ENCODE results near the gene GBGT1.
"Not testable (repeated sequence)": the region's sequence is repeated elsewhere in the genome, so short reads cannot be mapped to it uniquely, and the experiment has no call there.

GBGT1 gene

DNA sequence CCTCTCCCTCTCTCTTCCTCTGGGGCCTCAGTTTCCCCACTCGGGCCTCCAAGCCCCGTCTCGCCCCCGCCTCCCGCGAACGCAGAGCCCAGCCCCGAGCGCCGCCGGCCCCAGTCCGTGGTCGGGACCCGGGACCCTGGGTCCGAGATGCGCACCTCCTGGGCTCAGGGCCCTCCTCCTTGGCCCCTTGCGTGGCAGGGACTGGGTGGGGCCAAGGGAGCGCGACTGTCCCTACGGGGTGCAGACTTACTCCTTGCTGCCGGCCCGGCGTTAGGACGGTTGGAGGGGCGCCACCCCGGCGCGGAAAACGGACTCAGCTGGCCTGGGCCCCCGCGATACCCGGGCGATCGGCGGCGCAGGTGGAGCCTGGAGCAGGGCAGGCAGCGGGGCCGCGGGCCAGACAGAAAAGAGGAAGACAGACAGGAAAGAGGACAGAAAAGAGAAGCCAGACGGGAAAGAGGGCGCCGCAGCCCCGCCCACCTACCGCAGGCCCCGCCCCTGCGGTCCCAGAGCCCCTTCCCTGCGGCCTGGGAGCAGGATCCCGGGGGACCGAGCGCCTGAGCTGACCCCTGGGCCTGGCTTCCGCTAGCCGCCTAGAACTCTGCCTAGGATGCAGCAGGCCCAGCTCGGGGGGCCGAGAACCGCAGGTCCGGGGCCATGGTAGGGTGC, at the start of gene GBGT1:
TSS of gene GBGT1 (minus strand) at position 411 of the 669 bp plus-strand sequence. CDS start 1,502 bp downstream, outside the sequence.
- Mint-ChIP-seq H3K4me3 (peak within 1 kb of the TSS; percentile 75 to 78 (median 77)), H3K27ac (no peak within 1 kb of the TSS), H3K4me1 (peaks cover 9% of the 10 kb centered on the region), H3K36me3 (ENCODE audit: low read depth) (no peaks in the 10 kb centered on the region), H3K9me3 (no peaks in the 10 kb centered on the region), H3K27me3 (ENCODE audit: low read depth) (peaks cover 21% of the 10 kb centered on the region)
- TF ChIP-seq, protein P1, sequence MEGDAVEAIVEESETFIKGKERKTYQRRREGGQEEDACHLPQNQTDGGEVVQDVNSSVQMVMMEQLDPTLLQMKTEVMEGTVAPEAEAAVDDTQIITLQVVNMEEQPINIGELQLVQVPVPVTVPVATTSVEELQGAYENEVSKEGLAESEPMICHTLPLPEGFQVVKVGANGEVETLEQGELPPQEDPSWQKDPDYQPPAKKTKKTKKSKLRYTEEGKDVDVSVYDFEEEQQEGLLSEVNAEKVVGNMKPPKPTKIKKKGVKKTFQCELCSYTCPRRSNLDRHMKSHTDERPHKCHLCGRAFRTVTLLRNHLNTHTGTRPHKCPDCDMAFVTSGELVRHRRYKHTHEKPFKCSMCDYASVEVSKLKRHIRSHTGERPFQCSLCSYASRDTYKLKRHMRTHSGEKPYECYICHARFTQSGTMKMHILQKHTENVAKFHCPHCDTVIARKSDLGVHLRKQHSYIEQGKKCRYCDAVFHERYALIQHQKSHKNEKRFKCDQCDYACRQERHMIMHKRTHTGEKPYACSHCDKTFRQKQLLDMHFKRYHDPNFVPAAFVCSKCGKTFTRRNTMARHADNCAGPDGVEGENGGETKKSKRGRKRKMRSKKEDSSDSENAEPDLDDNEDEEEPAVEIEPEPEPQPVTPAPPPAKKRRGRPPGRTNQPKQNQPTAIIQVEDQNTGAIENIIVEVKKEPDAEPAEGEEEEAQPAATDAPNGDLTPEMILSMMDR (IDR thresholded peaks at IDR 0.05; ENCODE audit: unreplicated experiment in 3 of 3) = no peak

DNA sequence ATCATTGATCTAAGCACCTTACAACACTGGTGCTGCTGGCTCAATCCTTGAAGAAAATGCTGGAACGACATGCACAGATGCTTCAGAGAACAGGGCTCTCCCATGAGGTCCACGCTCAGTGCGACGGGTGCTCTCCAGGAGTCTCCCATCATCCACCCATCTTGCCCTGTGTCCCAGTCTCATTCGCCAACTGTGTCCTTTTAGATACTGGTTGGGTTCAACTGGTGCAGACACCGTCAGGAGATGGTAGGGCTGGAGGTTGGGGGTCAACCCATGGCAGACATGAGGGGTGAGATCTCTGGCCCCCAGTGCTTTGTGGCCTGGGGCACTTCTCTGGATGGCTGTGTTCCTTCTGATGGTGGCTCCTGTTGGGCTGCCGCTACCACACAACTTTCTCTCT, 46.9 kb upstream of the GBGT1 start:
- peaks cover 43% of the 10 kb centered on the region for H3K27me3 Mint-ChIP-seq (ENCODE audit: low read depth)
- no peak overlapping the region for H3K4me3 Mint-ChIP-seq
- H3K36me3 Mint-ChIP-seq (ENCODE audit: low read depth) = no peaks in the 10 kb centered on the region
- H3K4me1 Mint-ChIP-seq = no peaks in the 10 kb centered on the region
- peaks cover 17% of the 10 kb centered on the region for H3K9me3 Mint-ChIP-seq
- no peak overlapping the region for H3K27ac Mint-ChIP-seq
- TF ChIP-seq, protein P1 (IDR thresholded peaks at IDR 0.05; ENCODE audit: unreplicated experiment in 3 of 3) = no peak

DNA sequence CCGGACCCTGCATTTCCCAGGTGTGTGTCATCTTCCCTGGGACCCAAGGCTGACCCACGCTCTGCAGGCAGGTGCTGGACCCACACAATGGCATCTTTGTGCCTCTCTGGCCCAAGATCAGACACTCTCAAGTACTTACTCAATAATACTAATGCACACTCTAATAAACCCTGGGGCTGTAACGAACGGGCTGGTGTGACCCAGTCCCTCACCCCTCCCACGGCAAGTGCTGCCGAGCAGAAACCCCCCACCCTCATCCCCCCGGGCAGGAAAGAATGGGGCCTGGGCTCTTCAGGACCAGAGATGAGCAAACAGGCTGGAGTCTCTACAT, 46.5 kb upstream of the GBGT1 start:
- H3K36me3 Mint-ChIP-seq (ENCODE audit: low read depth) = no peaks in the 10 kb centered on the region
- no peak overlapping the region for H3K4me3 Mint-ChIP-seq
- TF ChIP-seq, protein P1 (IDR thresholded peaks at IDR 0.05; ENCODE audit: unreplicated experiment in 3 of 3) = no peak
- H3K27ac Mint-ChIP-seq = no peak overlapping the region
- H3K4me1 Mint-ChIP-seq = no peaks in the 10 kb centered on the region
- peaks cover 14% of the 10 kb centered on the region for H3K9me3 Mint-ChIP-seq
- H3K27me3 Mint-ChIP-seq (ENCODE audit: low read depth) = peaks cover 39% of the 10 kb centered on the region

DNA sequence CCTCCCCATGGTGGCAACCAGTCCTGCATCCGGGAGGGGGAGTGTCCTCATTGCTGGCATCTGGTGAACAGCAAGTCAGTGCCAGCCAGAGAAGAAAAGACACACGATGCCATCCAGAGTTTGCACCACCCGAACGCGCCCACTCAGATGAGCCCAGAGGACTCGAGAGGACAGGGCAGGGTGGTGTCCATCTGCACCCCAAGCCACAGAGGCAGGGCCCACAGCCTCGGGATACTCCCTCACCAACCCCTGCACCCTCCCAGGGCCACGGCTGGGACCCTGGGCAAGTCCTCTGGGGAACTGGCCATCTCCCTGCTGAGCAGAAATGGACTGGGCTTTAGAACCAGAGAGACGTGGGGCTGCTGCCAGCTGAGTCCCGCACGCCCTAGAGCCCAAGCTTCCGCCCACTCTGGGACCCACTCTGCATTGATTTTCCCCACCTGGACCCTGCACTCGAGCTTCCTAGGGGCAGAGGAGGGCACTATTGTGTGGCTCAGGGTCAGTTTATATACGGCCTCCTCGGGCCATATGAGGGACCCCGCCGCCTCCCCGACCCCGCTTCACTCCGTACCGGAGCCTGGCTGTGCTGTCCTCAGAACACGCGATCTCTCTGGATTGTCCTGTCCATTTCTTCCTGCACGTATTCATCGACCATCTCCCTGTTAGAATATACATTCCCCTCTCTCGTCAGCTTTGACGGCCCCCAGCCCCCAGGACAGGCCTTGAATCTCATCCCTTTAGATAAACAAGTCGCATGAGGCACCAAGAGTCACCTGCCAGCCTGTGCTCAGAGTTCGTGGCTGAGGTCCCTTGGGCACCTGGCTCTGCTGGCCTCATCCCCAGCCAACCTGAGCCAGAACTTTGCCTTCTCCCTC, 45.9 kb upstream of the GBGT1 start:
- H3K4me3 Mint-ChIP-seq; H3K27ac Mint-ChIP-seq; H3K36me3 Mint-ChIP-seq (ENCODE audit: low read depth); H3K4me1 Mint-ChIP-seq: not testable (repeated sequence)
- Mint-ChIP-seq H3K9me3 (peaks cover 12% of the 10 kb centered on the region), H3K27me3 (ENCODE audit: low read depth) (peaks cover 35% of the 10 kb centered on the region)

DNA sequence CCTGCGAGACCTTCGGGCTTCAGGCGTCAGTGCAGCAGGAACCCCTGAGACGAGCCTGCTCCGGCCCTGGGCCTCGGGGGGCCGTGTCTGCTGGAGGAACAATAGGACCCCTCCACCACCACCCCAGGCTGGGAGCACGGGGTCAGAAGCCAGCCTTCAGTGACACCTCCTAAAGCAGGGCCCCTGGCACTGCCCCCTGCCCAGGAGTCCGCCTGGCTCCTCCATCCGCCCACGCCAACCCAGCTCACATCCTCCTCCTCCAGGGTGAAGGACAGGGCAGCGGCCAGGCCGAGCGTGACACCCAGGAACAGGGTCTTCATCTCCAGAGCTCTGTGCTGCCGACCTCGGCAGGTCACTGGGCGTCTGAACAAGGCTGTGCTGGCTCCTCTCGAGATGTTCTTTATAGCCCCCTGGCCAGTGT, 45.2 kb upstream of the GBGT1 start, which contains the start of gene OBP2B:
TSS of gene OBP2B (minus strand) at position 371 of the 421 bp plus-strand sequence. CDS start at position 320, 51 bp downstream.
- H3K27me3 Mint-ChIP-seq (ENCODE audit: low read depth) = peaks cover 29% of the 10 kb centered on the region

DNA sequence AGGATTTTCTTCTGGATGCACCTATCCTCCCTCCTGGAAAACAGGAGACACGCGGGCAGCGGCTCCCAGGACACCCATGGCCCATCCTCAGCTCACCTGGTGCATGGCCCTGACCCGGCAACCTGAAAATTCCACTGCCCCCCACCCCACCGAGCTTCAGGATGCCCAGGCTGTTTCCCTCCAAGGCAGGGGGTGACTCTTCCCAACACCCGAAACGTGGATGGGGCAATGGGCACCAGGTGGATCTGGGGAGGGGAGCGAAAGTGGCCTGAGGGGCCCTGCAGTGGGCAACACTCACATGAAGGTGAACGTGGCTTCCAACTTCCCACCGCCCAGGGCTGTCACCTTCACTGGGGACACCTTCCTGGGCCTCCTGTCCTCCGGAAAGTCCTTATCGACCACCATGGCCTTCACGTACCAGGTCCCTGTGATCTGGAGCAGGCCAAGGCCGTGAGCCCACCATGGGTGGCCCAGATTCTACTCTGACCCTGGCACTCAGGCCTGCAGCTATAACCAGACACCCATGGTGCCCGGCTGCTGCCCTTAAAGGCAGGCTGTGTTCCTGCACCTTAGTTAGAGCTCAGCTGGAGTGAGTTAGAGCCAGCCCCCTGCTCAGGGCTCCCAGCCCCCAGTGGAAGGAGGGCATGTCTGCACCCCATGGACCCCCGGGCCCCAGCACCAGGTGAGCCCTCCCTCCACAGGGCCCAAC, 44.6 kb upstream of the GBGT1 start:
- H3K27me3 Mint-ChIP-seq (ENCODE audit: low read depth) = peaks cover 28% of the 10 kb centered on the region
- not testable (repeated sequence) for H3K27ac Mint-ChIP-seq

More for the DNA sequence above, 45.2 kb upstream of the GBGT1 start, which contains the start of gene OBP2B:
- H3K4me1 Mint-ChIP-seq; H3K27ac Mint-ChIP-seq; H3K36me3 Mint-ChIP-seq (ENCODE audit: low read depth); H3K4me3 Mint-ChIP-seq: not testable (repeated sequence)
- peaks cover 10% of the 10 kb centered on the region for H3K9me3 Mint-ChIP-seq

DNA sequence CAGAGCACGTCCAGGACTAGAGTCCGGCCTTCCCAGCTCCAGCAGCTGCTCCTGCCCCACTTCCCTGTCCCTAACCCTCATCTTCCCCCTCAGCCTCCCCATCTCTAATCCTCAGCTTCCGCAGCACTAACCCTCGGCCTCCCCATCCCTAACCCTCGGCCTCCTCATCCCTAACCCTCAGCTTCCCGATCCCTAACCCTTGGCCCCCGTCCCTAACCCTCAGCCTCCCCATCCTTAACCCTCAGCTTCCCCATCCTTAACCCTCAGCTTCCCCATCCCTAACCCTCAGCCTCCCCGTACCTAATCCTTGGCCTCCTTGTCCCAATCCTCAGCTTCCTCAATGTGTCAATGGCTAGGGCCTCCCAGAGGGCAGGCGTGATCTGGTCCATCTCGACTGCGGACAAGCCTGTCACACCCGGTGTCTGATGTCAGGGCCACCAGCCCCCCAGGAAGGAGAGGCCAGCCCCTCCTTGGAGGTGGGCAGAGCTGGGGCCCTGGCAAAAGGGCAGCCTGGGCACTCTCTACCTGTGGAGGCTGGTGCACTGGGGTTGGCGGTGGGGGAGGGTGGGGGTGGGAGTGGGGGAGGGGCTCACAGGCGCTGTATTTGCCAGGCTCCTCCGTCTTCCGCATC, 43.9 kb upstream of the GBGT1 start:
- Mint-ChIP-seq H3K36me3 (ENCODE audit: low read depth) (no peaks in the 10 kb centered on the region), H3K9me3 (peaks cover 5% of the 10 kb centered on the region), H3K4me3 (no peak overlapping the region), H3K27me3 (ENCODE audit: low read depth) (peaks cover 32% of the 10 kb centered on the region), H3K4me1 (no peaks in the 10 kb centered on the region), H3K27ac (no peak overlapping the region)
- TF ChIP-seq, protein P1 (IDR thresholded peaks at IDR 0.05; ENCODE audit: unreplicated experiment in 3 of 3) = no peak

More for the DNA sequence above, 44.6 kb upstream of the GBGT1 start:
- not testable (repeated sequence) for H3K4me1 Mint-ChIP-seq; H3K9me3 Mint-ChIP-seq; H3K36me3 Mint-ChIP-seq (ENCODE audit: low read depth); H3K4me3 Mint-ChIP-seq

All from nephron (organoid).